T-cell (primary cell): Measurements from ENCODE around the gene SLC38A10. TPM values are rescaled to one million over a fixed set of nuclear protein-coding genes. Genes with fewer than 3 reads are reported as not detected.

ENCODE experiments used
- ATAC-seq, 4 experiments: fragments of 200-7000 bp in 3 of 4; fragments of 150-1000 bp in 1 of 4; cut with Tn5 transposase; replicated peaks in 1 of 4; 1 replicate in 3 of 4; 2 replicates in 1 of 4; pipeline ENCODE4 v1.10.0; 2021; ENCODE audit warnings: moderate library complexity in 3 of 4, mild to moderate bottlenecking in 2 of 4, moderate number of reproducible peaks in 1 of 4
- CTCF ChIA-PET, 2 donors: fragments of 300-600 bp; sonication (Branson Sonifier 250); formaldehyde crosslinking; loops; one replicate each; lab custom pipeline; 2022; ENCODE audit warnings: antibody characterized with exemption in 2 of 2; lab: Charles Lee
- POLR2A ChIA-PET, 2 donors: fragments of 300-600 bp; sonication (Branson Sonifier 250); formaldehyde crosslinking; loops; one replicate each; lab custom pipeline; 2022; ENCODE audit warnings: antibody characterized with exemption in 2 of 2; lab: Charles Lee
- DNase-seq, 35 experiments: peaks; one replicate each; pipeline versions ENCODE4 v3.0.0 to v3.0.0-alpha.2; 2013 to 2023
- H3K27ac ChIP-seq: one replicate; pipeline ENCODE4 v1.5.1; 2013; ENCODE audit warnings: low read length
- H3K27me3 ChIP-seq, 2 experiments: replicated peaks in 1 of 2; 1 replicate in 1 of 2; 2 replicates in 1 of 2; pipeline versions ENCODE4 v1.6.1 to v1.7.0; 2013; ENCODE audit warnings: low read length in 1 of 2, mixed read lengths in 1 of 2; ENCODE audit not compliant: control insufficient read depth in 2 of 2, insufficient read depth in 2 of 2; ENCODE audit errors: extremely low read depth in 1 of 2
- H3K36me3 ChIP-seq, 2 donors: 1 replicate in 1 of 2; 2 replicates in 1 of 2; pipeline versions ENCODE4 v1.6.1 to v1.7.0; 2013; ENCODE audit warnings: low read length in 1 of 2; ENCODE audit not compliant: control insufficient read depth in 2 of 2, insufficient read depth in 1 of 2; ENCODE audit errors: extremely low read depth in 1 of 2
- H3K4me1 ChIP-seq, 2 experiments: 1 replicate in 1 of 2; 2 replicates in 1 of 2; pipeline versions ENCODE4 v1.6.1 to v1.7.0; 2013; ENCODE audit warnings: low read length in 2 of 2, mixed read lengths in 1 of 2; ENCODE audit not compliant: insufficient read depth in 2 of 2, control insufficient read depth in 1 of 2; ENCODE audit errors: extremely low read depth in 1 of 2
- H3K4me3 ChIP-seq, 2 donors: 1 replicate in 1 of 2; 2 replicates in 1 of 2; pipeline versions ENCODE4 v1.5.1 to v1.7.0; 2013; ENCODE audit warnings: mild to moderate bottlenecking in 2 of 2, low read length in 1 of 2, moderate library complexity in 1 of 2; ENCODE audit not compliant: control insufficient read depth in 1 of 2; ENCODE audit errors: extremely low read depth in 1 of 2
- H3K9me3 ChIP-seq: 2 replicates; pipeline ENCODE4 v1.7.0; 2013
- H3K27ac Mint-ChIP-seq, 2 donors: one replicate each; pipeline ENCODE4 v1.8.0; 2020 to 2021; ENCODE audit warnings: mild to moderate bottlenecking in 2 of 2, mixed read lengths in 2 of 2
- H3K27me3 Mint-ChIP-seq, 2 donors: one replicate each; pipeline ENCODE4 v1.8.0; 2021 to 2022; ENCODE audit warnings: mixed read lengths in 2 of 2
- H3K36me3 Mint-ChIP-seq: one replicate; pipeline ENCODE4 v1.8.0; 2021; ENCODE audit warnings: mixed read lengths
- H3K4me1 Mint-ChIP-seq, 3 donors: one replicate each; pipeline ENCODE4 v1.8.0; 2020 to 2022; ENCODE audit warnings: mixed read lengths in 3 of 3, mild to moderate bottlenecking in 1 of 3
- H3K4me3 Mint-ChIP-seq, 3 donors: one replicate each; pipeline ENCODE4 v1.8.0; 2020 to 2022; ENCODE audit warnings: mild to moderate bottlenecking in 3 of 3, mixed read lengths in 3 of 3, moderate library complexity in 3 of 3
- H3K9me3 Mint-ChIP-seq, 3 donors: one replicate each; pipeline ENCODE4 v1.8.0; 2020 to 2022; ENCODE audit warnings: mixed read lengths in 3 of 3
- WGBS: methylation state at CpG from one replicate; pipeline ENCODE4 v1.1.5; 2013; ENCODE audit warnings: missing lambda C conversion rate; ENCODE audit not compliant: insufficient coverage; 5-methylcytosine and 5-hydroxymethylcytosine counted together
- total RNA-seq, 35 experiments: library from RNA in 6 of 35; stranded (reverse) in 6 of 35; fragments of 120-200 nt in 1 of 35; gene quantifications; one replicate each; pipeline versions ENCODE4 v1.2.1 to v1.2.4 and lab custom pipeline; 2013 to 2026

Gene SLC38A10
- total RNA-seq, 5 donors from 2014 or later (not counting 1 experiment from before 2014, with no cell fraction given): 52.8 to 95.2 (median 82.3) TPM

- no peaks in the 10 kb centered on the region for H3K9me3 ChIP-seq
- peaks cover 0 to 16% of the 10 kb centered on the region in 2 experiments for H3K4me1 ChIP-seq
- CTCF ChIA-PET: no interaction called here
- H3K27ac Mint-ChIP-seq: no peak overlapping the region
- no peak overlapping the region for H3K4me3 ChIP-seq
- DNase-seq: no peak
- ATAC-seq: no peak
- H3K4me3 Mint-ChIP-seq: no peak overlapping the region
- peaks cover 6 to 9% (median 8%) of the 10 kb centered on the region in 3 donors for H3K4me1 Mint-ChIP-seq
- no peaks in the 10 kb centered on the region for H3K27me3 Mint-ChIP-seq
- WGBS: 97% methylated on average over 28 of the region's 28 CpGs
- POLR2A ChIA-PET: no interaction called here
- H3K27me3 ChIP-seq: no peaks in the 10 kb centered on the region
- H3K36me3 Mint-ChIP-seq: peaks cover 3% of the 10 kb centered on the region
- no peak overlapping the region for H3K27ac ChIP-seq
- H3K36me3 ChIP-seq: peaks cover 13 to 24% of the 10 kb centered on the region in 2 donors
- no peaks in the 10 kb centered on the region for H3K9me3 Mint-ChIP-seq
These were observed 48.3 kb downstream of the SLC38A10 start for GRCh38 chr17:81246679-81247338.

GRCh38 chr17:81246343-81246670 lies 48.8 kb downstream of the SLC38A10 start:
- Mint-ChIP-seq H3K4me1 (peaks cover 11 to 14% (median 11%) of the 10 kb centered on the region in 3 donors), H3K27me3 (no peaks in the 10 kb centered on the region), H3K36me3 (peaks cover 3% of the 10 kb centered on the region), H3K27ac (no peak overlapping the region), H3K9me3 (no peaks in the 10 kb centered on the region), H3K4me3 (no peak overlapping the region)
- POLR2A ChIA-PET: no interaction called here
- DNase-seq (no peak), ATAC-seq (no peak)
- peaks cover 0 to 20% of the 10 kb centered on the region in 2 experiments for H3K4me1 ChIP-seq
- no peak overlapping the region for H3K4me3 ChIP-seq
- CTCF ChIA-PET: interaction anchor here in 1 of 2 donors (0.6 kb wide), 1 partner anchor 386 kb away, joined by 4 read pairs; no protein-coding TSS in a partner anchor
- 93% methylated on average over 10 of the region's 10 CpGs for WGBS
- no peaks in the 10 kb centered on the region for H3K27me3 ChIP-seq
- peaks cover 13 to 21% of the 10 kb centered on the region in 2 donors for H3K36me3 ChIP-seq
- H3K9me3 ChIP-seq: no peaks in the 10 kb centered on the region
- no peak overlapping the region for H3K27ac ChIP-seq

- no peak overlapping the region for H3K4me3 Mint-ChIP-seq
- Histone ChIP-seq H3K36me3 (peaks cover 11 to 16% of the 10 kb centered on the region in 2 donors), H3K27me3 (no peaks in the 10 kb centered on the region), H3K9me3 (no peaks in the 10 kb centered on the region), H3K27ac (no peak overlapping the region), H3K4me1 (peaks cover 0 to 21% of the 10 kb centered on the region in 2 experiments), H3K4me3 (no peak overlapping the region)
- peaks cover 15 to 19% (median 16%) of the 10 kb centered on the region in 3 donors for H3K4me1 Mint-ChIP-seq
- H3K9me3 Mint-ChIP-seq: no peaks in the 10 kb centered on the region
- POLR2A ChIA-PET: no interaction called here
- no peak overlapping the region for H3K27ac Mint-ChIP-seq
- no peak for DNase-seq
- WGBS: 95% methylated on average over 37 of the region's 37 CpGs
- no peaks in the 10 kb centered on the region for H3K27me3 Mint-ChIP-seq
- CTCF ChIA-PET: interaction anchor here in 1 of 2 donors (0.6 kb wide), 1 partner anchor 387 kb away, joined by 4 read pairs; no protein-coding TSS in a partner anchor
- ATAC-seq: no peak
- no peaks in the 10 kb centered on the region for H3K36me3 Mint-ChIP-seq
These were observed 49.3 kb downstream of the SLC38A10 start for GRCh38 chr17:81245665-81246342.

- Histone ChIP-seq H3K9me3 (no peaks in the 10 kb centered on the region), H3K27ac (no peak overlapping the region), H3K4me1 (peaks cover under 1 to 21% of the 10 kb centered on the region in 2 experiments), H3K27me3 (no peaks in the 10 kb centered on the region), H3K36me3 (peaks cover 5 to 9% of the 10 kb centered on the region in 2 donors), H3K4me3 (no peak overlapping the region)
- Mint-ChIP-seq H3K9me3 (no peaks in the 10 kb centered on the region), H3K27me3 (no peaks in the 10 kb centered on the region), H3K27ac (no peak overlapping the region), H3K4me1 (peaks cover 17 to 24% (median 22%) of the 10 kb centered on the region in 3 donors), H3K36me3 (no peaks in the 10 kb centered on the region), H3K4me3 (no peak overlapping the region)
- ATAC-seq (no peak), DNase-seq (no peak)
- WGBS: 67% methylated on average over 25 of the region's 25 CpGs
- POLR2A ChIA-PET: no interaction called here
- CTCF ChIA-PET: no interaction called here
These were observed 50.0 kb downstream of the SLC38A10 start for GRCh38 chr17:81245024-81245664.

GRCh38 chr17:81244358-81245023 lies 50.6 kb downstream of the SLC38A10 start:
- H3K4me1 Mint-ChIP-seq: peaks cover 22 to 27% (median 27%) of the 10 kb centered on the region in 3 donors
- no peaks in the 10 kb centered on the region for H3K27me3 ChIP-seq
- no peak for ATAC-seq
- no peak overlapping the region for H3K4me3 ChIP-seq
- H3K36me3 Mint-ChIP-seq: no peaks in the 10 kb centered on the region
- ChIA-PET CTCF (interaction anchor here (0.6 kb wide), 2 partner anchors 240 to 1472 kb away, joined by 3 read pairs; partner anchors contain the start of gene FN3KRP (in 1 of the 2)), POLR2A (no interaction called here)
- no peaks in the 10 kb centered on the region for H3K9me3 Mint-ChIP-seq
- H3K4me1 ChIP-seq: peaks cover 6 to 27% of the 10 kb centered on the region in 2 experiments
- no peaks in the 10 kb centered on the region for H3K27me3 Mint-ChIP-seq
- H3K9me3 ChIP-seq: no peaks in the 10 kb centered on the region
- no peak overlapping the region for H3K27ac ChIP-seq
- H3K36me3 ChIP-seq: peaks cover 3% of the 10 kb centered on the region in 2 donors
- H3K4me3 Mint-ChIP-seq: no peak overlapping the region
- peak overlapping the region in 1 of 2 donors; percentile 48 for H3K27ac Mint-ChIP-seq
- DNase-seq: no peak
- 93% methylated on average over 22 of the region's 24 CpGs for WGBS

- Mint-ChIP-seq H3K4me1 (peaks cover 22 to 30% (median 27%) of the 10 kb centered on the region in 3 donors), H3K36me3 (no peaks in the 10 kb centered on the region), H3K4me3 (no peak overlapping the region), H3K9me3 (no peaks in the 10 kb centered on the region), H3K27me3 (no peaks in the 10 kb centered on the region), H3K27ac (no peak overlapping the region)
- no peak overlapping the region for H3K4me3 ChIP-seq
- H3K36me3 ChIP-seq: no peaks in the 10 kb centered on the region
- ATAC-seq (no peak), DNase-seq (no peak)
- H3K9me3 ChIP-seq: no peaks in the 10 kb centered on the region
- 100% methylated on average over 4 of the region's 10 CpGs for WGBS
- H3K4me1 ChIP-seq: peaks cover 6 to 30% of the 10 kb centered on the region in 2 experiments
- CTCF ChIA-PET: no interaction called here
- H3K27me3 ChIP-seq: no peaks in the 10 kb centered on the region
- no peak overlapping the region for H3K27ac ChIP-seq
- POLR2A ChIA-PET: no interaction called here
These were observed 51.8 kb downstream of the SLC38A10 start for GRCh38 chr17:81243333-81243664.
